NCI-H2107 (cell line): ENCODE measurements around the gene CRYGD.
"Not testable (repeated sequence)": the region's sequence is repeated elsewhere in the genome, so short reads cannot be mapped to it uniquely, and the experiment has no call there.

Experiments used
- DNase-seq: peaks from one replicate; lab custom pipeline; 2025; lab: John Stamatoyannopoulos, UW

Gene CRYGD

GRCh38 chr2:208129744-208130711 is 5.7 kb upstream of the CRYGD start, which contains the start of gene CRYGC:
Gene CRYGC, minus strand, starts transcription at chr2:208129828. Its CDS starts 36 bp downstream, at chr2:208129792.
- DNase-seq: no peak

GRCh38 chr2:208128136-208128535 is 3.8 kb upstream of the CRYGD start:
- DNase-seq: no peak

- DNase-seq: no peak
These were observed 2.8 kb upstream of the CRYGD start for GRCh38 chr2:208127090-208127489.

- DNase-seq: no peak
These were observed 927 bp upstream of the CRYGD start for GRCh38 chr2:208125251-208125650.

- no peak for DNase-seq
These were observed 2.1 kb downstream of the CRYGD start for GRCh38 chr2:208122248-208122647.

- no peak for DNase-seq
These were observed 5.4 kb downstream of the CRYGD start for GRCh38 chr2:208118918-208119317.

GRCh38 chr2:208117390-208117789 is 6.9 kb downstream of the CRYGD start:
- not testable (repeated sequence) for DNase-seq

- DNase-seq: peak; percentile 69
These were observed 11.4 kb downstream of the CRYGD start for GRCh38 chr2:208112969-208113368.

GRCh38 chr2:208112273-208112745 is 12.0 kb downstream of the CRYGD start:
- DNase-seq: not testable (repeated sequence)

GRCh38 chr2:208103616-208104015 is 20.7 kb downstream of the CRYGD start:
- DNase-seq: no peak

GRCh38 chr2:208101716-208102631 is 22.4 kb downstream of the CRYGD start:
- DNase-seq: no peak

GRCh38 chr2:208099682-208100470 is 24.4 kb downstream of the CRYGD start:
- DNase-seq: no peak

- not testable (repeated sequence) for DNase-seq
These were observed 25.6 kb downstream of the CRYGD start for GRCh38 chr2:208098701-208099100.

- no peak for DNase-seq
These were observed 26.1 kb downstream of the CRYGD start for GRCh38 chr2:208098267-208098666.

- DNase-seq: no peak
These were observed 26.5 kb downstream of the CRYGD start for GRCh38 chr2:208097801-208098200.

GRCh38 chr2:208097313-208097712 is 27.0 kb downstream of the CRYGD start:
- DNase-seq: no peak

GRCh38 chr2:208096080-208096479 is 28.2 kb downstream of the CRYGD start:
- no peak for DNase-seq

- DNase-seq: no peak
These were observed 31.2 kb downstream of the CRYGD start for GRCh38 chr2:208093128-208093527.

GRCh38 chr2:208092093-208092832 is 32.1 kb downstream of the CRYGD start:
- no peak for DNase-seq

- DNase-seq: no peak
These were observed 33.9 kb downstream of the CRYGD start for GRCh38 chr2:208090420-208090819.

GRCh38 chr2:208086029-208086428 is 38.3 kb downstream of the CRYGD start:
- DNase-seq: no peak
